ENCODE measurements around the gene SLC12A3.

The SLC12A3 gene

DNA sequence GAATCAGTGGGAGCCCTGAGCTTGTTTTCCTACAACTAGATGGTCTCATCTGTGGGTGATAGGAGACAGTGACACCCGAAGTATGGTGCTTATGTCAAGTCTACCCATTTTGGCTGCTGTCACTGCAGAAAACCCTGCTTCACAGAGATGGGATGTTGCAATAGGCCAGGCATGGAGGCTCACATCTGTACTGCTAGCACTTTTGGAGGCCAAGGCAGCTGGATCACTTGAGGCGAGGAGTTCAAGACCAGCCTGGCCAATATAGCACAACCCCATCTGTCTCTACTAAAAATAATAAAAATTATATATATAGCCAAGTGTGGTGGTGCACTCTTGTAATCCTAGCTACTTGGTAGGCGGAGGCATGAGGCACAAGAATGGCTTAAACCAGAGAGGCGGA lies 64.6 kb downstream of the SLC12A3 start:
- TF ChIP-seq EZH2phosphoT487 (conservative IDR thresholded peaks at IDR 0.05; ENCODE audit: low read length) (no peak), CTCF (IDR thresholded peaks at IDR 0.05; ENCODE audit: insufficient read depth, low read length, poor library complexity, severe bottlenecking) (no peak)
- no peak overlapping the region for H3K4me3 ChIP-seq (ENCODE audit: insufficient read depth, low read length, poor library complexity, severe bottlenecking)
- no peak overlapping the region for H2AFZ ChIP-seq (ENCODE audit: low read depth, low read length, severe bottlenecking)
- H3K27me3 ChIP-seq (ENCODE audit: low read length): no peaks in the 10 kb centered on the region
- H3K9ac ChIP-seq (ENCODE audit: low read length): peak overlapping the region; percentile 96; the same call in 1 of the 2 replicates
- no peaks in the 10 kb centered on the region for H3K9me3 ChIP-seq (ENCODE audit: insufficient read depth, low read length)
- H4K20me1 ChIP-seq (ENCODE audit: low read depth, low read length): peaks cover 15% of the 10 kb centered on the region
- H3F3A ChIP-seq (ENCODE audit: insufficient read depth): peaks cover 57% of the 10 kb centered on the region
- peak overlapping the region; percentile 96 for H3K27ac ChIP-seq (ENCODE audit: low read depth, low read length)
- H3K4me2 ChIP-seq (ENCODE audit: low read depth, low read length, poor library complexity, severe bottlenecking): peak overlapping the region; percentile 98
- peaks cover 14% of the 10 kb centered on the region for H3K36me3 ChIP-seq (ENCODE audit: low read length)
- no peaks in the 10 kb centered on the region for H3K9me2 ChIP-seq (replicated peaks; ENCODE audit: insufficient read depth, low read length)
- H3K79me2 ChIP-seq (ENCODE audit: insufficient read depth, low read length): peaks cover 26% of the 10 kb centered on the region

DNA sequence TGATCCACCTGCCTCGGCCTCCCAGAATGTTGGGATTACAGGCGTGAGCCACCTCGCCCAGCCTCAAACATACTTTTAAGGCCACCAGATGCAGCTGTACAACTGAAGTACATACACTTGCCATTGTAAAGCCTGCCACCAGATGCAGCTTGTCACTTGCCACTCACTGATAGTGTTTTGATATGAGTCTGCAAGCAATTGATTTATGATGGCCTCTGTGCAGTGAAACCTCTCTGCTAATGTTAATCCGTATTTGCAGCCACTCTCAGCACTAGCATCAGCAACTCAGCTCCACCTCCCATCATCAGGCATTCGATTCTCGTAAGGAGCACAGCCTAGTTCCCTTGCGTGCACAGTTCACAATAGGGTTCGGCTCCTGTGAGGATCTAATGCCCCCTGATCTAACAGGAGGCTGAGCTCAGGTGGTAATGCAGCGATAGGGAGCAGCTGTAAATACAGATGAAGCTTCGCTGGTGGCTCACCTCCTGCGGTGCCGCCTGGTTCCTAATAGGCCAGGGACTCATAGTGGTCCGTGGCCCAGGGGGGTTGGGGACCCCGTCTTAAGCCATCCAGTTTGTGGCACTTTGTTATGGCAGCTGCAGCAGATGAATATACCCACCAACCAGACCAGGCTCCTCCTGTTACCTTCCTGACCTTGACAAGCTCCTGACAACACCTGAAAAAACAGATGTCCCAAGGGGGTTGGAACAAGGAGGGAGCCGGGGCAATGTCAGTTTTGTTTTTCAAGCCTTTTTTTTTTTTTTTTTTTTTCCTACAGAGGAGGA lies 65.7 kb downstream of the SLC12A3 start:
- Histone ChIP-seq H3K79me2 (ENCODE audit: insufficient read depth, low read length) (peaks cover 36% of the 10 kb centered on the region), H2AFZ (ENCODE audit: low read depth, low read length, severe bottlenecking) (peak overlapping the region; percentile 7), H3F3A (ENCODE audit: insufficient read depth) (peaks cover 58% of the 10 kb centered on the region), H3K27me3 (ENCODE audit: low read length) (no peaks in the 10 kb centered on the region), H4K20me1 (ENCODE audit: low read depth, low read length) (peaks cover 23% of the 10 kb centered on the region), H3K9me3 (ENCODE audit: insufficient read depth, low read length) (no peaks in the 10 kb centered on the region), H3K4me3 (ENCODE audit: insufficient read depth, low read length, poor library complexity, severe bottlenecking) (peak overlapping the region; percentile 16), H3K4me2 (ENCODE audit: low read depth, low read length, poor library complexity, severe bottlenecking) (peak overlapping the region; percentile 98), H3K9ac (ENCODE audit: low read length) (peak overlapping the region; percentile 96), H3K27ac (ENCODE audit: low read depth, low read length) (peak overlapping the region; percentile 96), H3K36me3 (ENCODE audit: low read length) (peaks cover 23% of the 10 kb centered on the region), H3K9me2 (replicated peaks; ENCODE audit: insufficient read depth, low read length) (no peaks in the 10 kb centered on the region)
- TF ChIP-seq CTCF (IDR thresholded peaks at IDR 0.05; ENCODE audit: insufficient read depth, low read length, poor library complexity, severe bottlenecking) (no peak), EZH2phosphoT487 (conservative IDR thresholded peaks at IDR 0.05; ENCODE audit: low read length) (no peak)

GRCh38 chr16:56931271-56931891 lies 66.4 kb downstream of the SLC12A3 start:
- Histone ChIP-seq H3F3A (ENCODE audit: insufficient read depth) (peaks cover 65% of the 10 kb centered on the region), H3K79me2 (ENCODE audit: insufficient read depth, low read length) (peaks cover 43% of the 10 kb centered on the region), H3K27ac (ENCODE audit: low read depth, low read length) (peak overlapping the region; percentile 96), H3K4me3 (ENCODE audit: insufficient read depth, low read length, poor library complexity, severe bottlenecking) (no peak overlapping the region), H3K27me3 (ENCODE audit: low read length) (no peaks in the 10 kb centered on the region), H3K9me3 (ENCODE audit: insufficient read depth, low read length) (no peaks in the 10 kb centered on the region), H2AFZ (ENCODE audit: low read depth, low read length, severe bottlenecking) (no peak overlapping the region), H4K20me1 (ENCODE audit: low read depth, low read length) (peaks cover 29% of the 10 kb centered on the region), H3K9ac (ENCODE audit: low read length) (peak overlapping the region; percentile 96), H3K36me3 (ENCODE audit: low read length) (peaks cover 30% of the 10 kb centered on the region), H3K9me2 (replicated peaks; ENCODE audit: insufficient read depth, low read length) (no peaks in the 10 kb centered on the region), H3K4me2 (ENCODE audit: low read depth, low read length, poor library complexity, severe bottlenecking) (peak overlapping the region; percentile 98)
- no peak for TF ChIP-seq EZH2phosphoT487 (conservative IDR thresholded peaks at IDR 0.05; ENCODE audit: low read length)
- no peak for TF ChIP-seq CTCF (IDR thresholded peaks at IDR 0.05; ENCODE audit: insufficient read depth, low read length, poor library complexity, severe bottlenecking)

Data from SU-DHL-6 (cell line).